Smooth muscle cell (in vitro differentiated cells): ENCODE results near the gene AFF2. TPM values are rescaled to one million over a fixed set of nuclear protein-coding genes. Genes with fewer than 3 reads are reported as not detected.

Source experiments
- DNase-seq: peaks from one replicate; lab custom pipeline; 2025; ENCODE audit not compliant: unreplicated experiment; lab: John Stamatoyannopoulos, UW
- H2AFZ ChIP-seq: fragments of 200-600 bp; sonication (generic); 2 replicates; pipeline ENCODE4 v1.6.0; 2016; ENCODE audit warnings: antibody characterized with exemption, low read depth, mild to moderate bottlenecking
- H3F3A ChIP-seq: fragments of 200-600 bp; sonication (generic); 2 replicates; pipeline ENCODE4 v1.6.0; 2017; ENCODE audit warnings: antibody characterized with exemption, low read depth
- H3K27ac ChIP-seq: fragments of 200-600 bp; sonication (generic); 2 replicates; pipeline ENCODE4 v1.5.1; 2016; ENCODE audit warnings: low read depth, mild to moderate bottlenecking
- H3K27me3 ChIP-seq: fragments of 200-600 bp; sonication (generic); 2 replicates; pipeline ENCODE4 v1.6.1; 2016; ENCODE audit warnings: low read depth, mild to moderate bottlenecking
- H3K36me3 ChIP-seq: fragments of 200-600 bp; sonication (generic); 2 replicates; pipeline ENCODE4 v1.5.1; 2016; ENCODE audit warnings: low read depth
- H3K4me1 ChIP-seq: fragments of 200-600 bp; sonication (generic); 2 replicates; pipeline ENCODE4 v1.5.1; 2016; ENCODE audit warnings: low read depth
- H3K4me2 ChIP-seq: fragments of 200-600 bp; sonication (generic); 2 replicates; pipeline ENCODE4 v1.6.0; 2016; ENCODE audit warnings: mild to moderate bottlenecking
- H3K4me3 ChIP-seq: fragments of 200-600 bp; sonication (generic); 2 replicates; pipeline ENCODE4 v1.5.1; 2016; ENCODE audit warnings: mild to moderate bottlenecking
- H3K79me2 ChIP-seq: fragments of 200-600 bp; sonication (generic); 2 replicates; pipeline ENCODE4 v1.6.0; 2016; ENCODE audit warnings: low read depth, mild to moderate bottlenecking
- H3K9ac ChIP-seq: fragments of 200-600 bp; sonication (generic); 2 replicates; pipeline ENCODE4 v1.6.0; 2016; ENCODE audit warnings: low read depth
- H3K9me3 ChIP-seq: fragments of 200-600 bp; sonication (generic); replicated peaks from 2 replicates; pipeline ENCODE4 v1.5.1; 2016; ENCODE audit warnings: low read depth
- H4K20me1 ChIP-seq: fragments of 200-600 bp; sonication (generic); 2 replicates; pipeline ENCODE4 v1.6.0; 2016; ENCODE audit warnings: low read depth
- CTCF ChIP-seq: fragments of 200-600 bp; sonication (generic); IDR thresholded peaks from 2 replicates; pipeline ENCODE4 v1.5.1; 2017; ENCODE audit warnings: borderline replicate concordance, mild to moderate bottlenecking, antibody characterized with exemption; ENCODE audit not compliant: insufficient read depth, poor library complexity, severe bottlenecking
- WGBS: methylation state at CpG from one replicate; pipeline ENCODE4 v1.1.7; 2016; ENCODE audit warnings: low lambda C conversion rate; 5-methylcytosine and 5-hydroxymethylcytosine counted together
- polyA plus RNA-seq: library from polyadenylated mRNA; unstranded; fragments of >200 nt; fragmentation: Nextera tagmentation; extraction: Ambion mirVana; gene quantifications from 2 replicates; pipeline ENCODE4 v1.2.1, GENCODE V29; 2016
- total RNA-seq: library from RNA; depleted of rRNA; stranded (reverse); fragments of >200 nt; gene quantifications from 2 replicates; pipeline ENCODE4 v1.2.3, GENCODE V29; 2014

Gene AFF2
- total and polyA plus RNA-seq, 2 experiments from 2014 or later: 0.57 to 3.6 TPM

GRCh38 chrX:148917441-148917840 is 417.0 kb downstream of the AFF2 start:
- Histone ChIP-seq H3K4me3 (no peak overlapping the region), H3K4me1 (no peaks in the 10 kb centered on the region), H3K27ac (no peak overlapping the region), H3F3A (no peaks in the 10 kb centered on the region), H3K9ac (no peak overlapping the region), H2AFZ (no peak overlapping the region), H3K79me2 (no peaks in the 10 kb centered on the region), H3K36me3 (no peaks in the 10 kb centered on the region), H3K27me3 (no peaks in the 10 kb centered on the region), H3K9me3 (no peaks in the 10 kb centered on the region), H4K20me1 (no peaks in the 10 kb centered on the region), H3K4me2 (no peak overlapping the region)
- no peak for DNase-seq
- no peak for TF ChIP-seq CTCF
- 86% methylated on average over 4 of the region's 4 CpGs for WGBS

GRCh38 chrX:148923631-148924030 is 423.2 kb downstream of the AFF2 start:
- no peak for TF ChIP-seq CTCF
- no peak overlapping the region for H3K9ac ChIP-seq
- H3K9me3 ChIP-seq: no peaks in the 10 kb centered on the region
- no peaks in the 10 kb centered on the region for H3K27me3 ChIP-seq
- H3K36me3 ChIP-seq: no peaks in the 10 kb centered on the region
- H3K4me1 ChIP-seq: no peaks in the 10 kb centered on the region
- H3K4me2 ChIP-seq: no peak overlapping the region
- 66% methylated on average over 2 of the region's 2 CpGs for WGBS
- no peak overlapping the region for H3K27ac ChIP-seq
- H3K79me2 ChIP-seq: no peaks in the 10 kb centered on the region
- DNase-seq: no peak
- no peak overlapping the region for H2AFZ ChIP-seq
- H3F3A ChIP-seq: no peaks in the 10 kb centered on the region
- H3K4me3 ChIP-seq: no peak overlapping the region
- H4K20me1 ChIP-seq: no peaks in the 10 kb centered on the region

GRCh38 chrX:148926371-148926770 is 426.0 kb downstream of the AFF2 start:
- no peaks in the 10 kb centered on the region for H3K27me3 ChIP-seq
- no peaks in the 10 kb centered on the region for H3F3A ChIP-seq
- no peaks in the 10 kb centered on the region for H3K9me3 ChIP-seq
- WGBS: 72% methylated on average over 4 of the region's 4 CpGs
- H3K4me2 ChIP-seq: no peak overlapping the region
- no peaks in the 10 kb centered on the region for H3K36me3 ChIP-seq
- TF ChIP-seq CTCF: no peak
- no peaks in the 10 kb centered on the region for H3K79me2 ChIP-seq
- no peaks in the 10 kb centered on the region for H4K20me1 ChIP-seq
- no peak overlapping the region for H3K4me3 ChIP-seq
- no peaks in the 10 kb centered on the region for H3K4me1 ChIP-seq
- H2AFZ ChIP-seq: no peak overlapping the region
- H3K27ac ChIP-seq: no peak overlapping the region
- no peak overlapping the region for H3K9ac ChIP-seq
- DNase-seq: no peak

GRCh38 chrX:148928811-148929210 is 428.4 kb downstream of the AFF2 start:
- Histone ChIP-seq H2AFZ (no peak overlapping the region), H3K27me3 (no peaks in the 10 kb centered on the region), H3K79me2 (no peaks in the 10 kb centered on the region), H3K9me3 (no peaks in the 10 kb centered on the region), H3F3A (no peaks in the 10 kb centered on the region), H3K4me3 (no peak overlapping the region), H3K9ac (no peak overlapping the region), H3K27ac (peak overlapping the region; percentile 37), H3K4me2 (no peak overlapping the region), H3K36me3 (no peaks in the 10 kb centered on the region), H4K20me1 (no peaks in the 10 kb centered on the region), H3K4me1 (no peaks in the 10 kb centered on the region)
- no peak for TF ChIP-seq CTCF
- WGBS: 25% methylated on average over 1 of the region's 1 CpG
- no peak for DNase-seq
